Measurements from ENCODE around the gene PIK3CD. TPM values are rescaled to one million over a fixed set of nuclear protein-coding genes. Genes with fewer than 3 reads are reported as not detected.

Gene PIK3CD
- total and polyA plus RNA-seq, 2 of the 4 experiments (the other 2 are of a cell fraction) = 5.0 to 12.1 TPM

DNA sequence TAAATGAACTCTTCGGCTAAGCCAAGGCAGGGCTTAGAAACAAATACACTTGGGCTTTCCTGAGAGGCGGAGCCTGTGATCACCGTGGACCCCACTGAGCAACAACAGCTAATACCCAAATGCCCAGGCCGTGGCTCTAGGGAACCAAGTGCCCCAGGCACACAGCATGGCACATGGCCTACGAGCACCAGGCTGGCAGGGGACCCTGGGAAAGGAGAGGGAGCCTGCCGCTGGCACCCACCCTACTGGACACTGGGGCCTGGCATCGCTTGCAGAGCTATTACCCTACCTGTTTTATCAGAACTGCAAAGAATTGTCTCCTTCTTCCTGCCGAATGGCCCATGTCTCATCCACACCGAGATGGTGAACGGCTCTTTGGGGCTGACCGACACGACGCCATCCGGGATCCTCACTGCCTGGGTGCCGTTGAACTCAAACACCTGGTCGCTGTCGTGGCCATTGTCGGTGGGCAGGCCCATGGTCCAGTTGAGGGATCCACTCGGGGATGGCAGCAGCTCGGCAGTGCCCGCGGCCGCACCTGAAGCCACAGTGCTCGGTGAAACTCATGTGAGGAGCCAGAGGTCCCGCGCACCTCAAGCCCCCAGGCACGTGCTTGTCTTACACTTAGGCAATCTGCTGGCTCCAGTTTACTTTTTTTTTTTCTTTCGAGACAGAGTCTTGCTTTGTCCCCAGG is 92.7 kb downstream of the PIK3CD start:
- Histone ChIP-seq H3K56ac (ENCODE audit: extremely low read depth, insufficient read depth, low read length) (no peak overlapping the region), H2BK120ac (ENCODE audit: low read depth, low read length) (no peak overlapping the region), H2AK5ac (ENCODE audit: low read depth, low read length) (no peak overlapping the region), H2BK5ac (ENCODE audit: low read depth, low read length, poor library complexity, severe bottlenecking) (no peak overlapping the region), H3K9ac (ENCODE audit: low read depth, low read length) (no peak overlapping the region), H3K9me3 (ENCODE audit: control insufficient read depth, insufficient read depth, low read length) (no peaks in the 10 kb centered on the region), H3K18ac (ENCODE audit: low read depth, low read length) (no peak overlapping the region), H3K27ac (ENCODE audit: insufficient read depth, low read length) (no peak overlapping the region), H3K27me3 (ENCODE audit: control insufficient read depth, insufficient read depth, low read length) (no peaks in the 10 kb centered on the region), H4K20me1 (ENCODE audit: insufficient read depth, low read length) (no peaks in the 10 kb centered on the region), H3K23ac (ENCODE audit: low read depth, low read length) (no peak overlapping the region), H4K91ac (ENCODE audit: insufficient read depth, low read depth, low read length) (no peak overlapping the region), H3K4me2 (ENCODE audit: low read depth, low read length) (no peak overlapping the region), H3K4me1 (ENCODE audit: control insufficient read depth, insufficient read depth, low read length) (no peaks in the 10 kb centered on the region), H3K36me3 (ENCODE audit: control insufficient read depth, insufficient read depth, low read length) (peaks cover 54% of the 10 kb centered on the region), H4K5ac (ENCODE audit: low read depth, low read length) (no peak overlapping the region), H4K8ac (ENCODE audit: low read depth in 2 of 2, low read length in 2 of 2) (no peak overlapping the region), H3K4me3 (ENCODE audit: insufficient read depth, low read depth, low read length) (no peak overlapping the region), H3K14ac (replicated peaks; ENCODE audit: low read depth, low read length) (no peak overlapping the region), H3K9me1 (ENCODE audit: insufficient read depth, low read length) (no peaks in the 10 kb centered on the region), H2BK20ac (ENCODE audit: low read depth, low read length) (no peak overlapping the region), H2AFZ (replicated peaks; ENCODE audit: low read length, poor library complexity) (no peak overlapping the region), H2BK15ac (ENCODE audit: low read depth, low read length) (no peak overlapping the region), H3K79me1 (ENCODE audit: low read depth in 1 of 2, low read length in 2 of 2) (peaks cover 4 to 8% of the 10 kb centered on the region in 2 experiments; a peak in 2 of 4 replicates), H2AK9ac (replicated peaks; ENCODE audit: low read depth, low read length, poor library complexity) (no peak overlapping the region), H3K4ac (ENCODE audit: low read depth, low read length) (no peak overlapping the region)
- ChIA-PET POLR2A (ENCODE audit: unreplicated experiment) (no interaction called here), CTCF (no interaction called here)
- no peak for ATAC-seq (ENCODE audit: low read depth)
- WGBS, 2 experiments (ENCODE audit: extremely low coverage in 2 of 2, insufficient read length in 1 of 2) = 95% methylated on average over 20 of the region's 28 CpGs; no CpG with 5 or more reads in 1 of the 2 experiments
- dilution Hi-C loops (cut with HindIII; ENCODE audit: low sequenced_read_pairs, unreplicated experiment) = no loop called here
- BruUV-seq (replicated peaks) = no TSS peak
- intact Hi-C loops (cut with micrococcal nuclease) = no loop called here
- no peak for DNase-seq
- in situ Hi-C loops (cut with MboI; ENCODE audit: low sequenced_read_pairs) = no loop called here
- TF ChIP-seq RCOR1 (IDR thresholded peaks at IDR 0.05; ENCODE audit: insufficient replicate concordance, low read length) (no peak), NFE2L2 (IDR thresholded peaks at IDR 0.05; ENCODE audit: low read depth, low read length) (no peak), CEBPB (IDR thresholded peaks at IDR 0.05; ENCODE audit: low read depth, low read length) (no peak), MAZ (IDR thresholded peaks at IDR 0.05; ENCODE audit: borderline replicate concordance, low read depth, low read length) (no peak), SMC3 (IDR thresholded peaks at IDR 0.05; ENCODE audit: low read depth, low read length) (no peak), MXI1 (IDR thresholded peaks at IDR 0.05; ENCODE audit: borderline replicate concordance, low read depth, low read length) (no peak), RAD21 (IDR thresholded peaks at IDR 0.05; ENCODE audit: low read length) (no peak)
- TF ChIP-seq, protein P1, sequence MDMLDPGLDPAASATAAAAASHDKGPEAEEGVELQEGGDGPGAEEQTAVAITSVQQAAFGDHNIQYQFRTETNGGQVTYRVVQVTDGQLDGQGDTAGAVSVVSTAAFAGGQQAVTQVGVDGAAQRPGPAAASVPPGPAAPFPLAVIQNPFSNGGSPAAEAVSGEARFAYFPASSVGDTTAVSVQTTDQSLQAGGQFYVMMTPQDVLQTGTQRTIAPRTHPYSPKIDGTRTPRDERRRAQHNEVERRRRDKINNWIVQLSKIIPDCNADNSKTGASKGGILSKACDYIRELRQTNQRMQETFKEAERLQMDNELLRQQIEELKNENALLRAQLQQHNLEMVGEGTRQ (IDR thresholded peaks at IDR 0.05; ENCODE audit: low read depth, low read length) = no peak

Data from IMR-90 (cell line).